DMS114 treated with DMSO at 0.1 percent for 48 hours (cell line): ENCODE data around the gene PI4KA.
"Not testable (repeated sequence)": the region's sequence is repeated elsewhere in the genome, so short reads cannot be mapped to it uniquely, and the experiment has no call there.

ENCODE experiments used
- DNase-seq: peaks from one replicate; lab custom pipeline; 2025; ENCODE audit not compliant: unreplicated experiment; lab: John Stamatoyannopoulos, UW

PI4KA gene

GRCh38 chr22:20779014-20779817, 79.4 kb downstream of the PI4KA start:
- no peak for DNase-seq

- DNase-seq, result no peak
Measured at GRCh38 chr22:20777420-20778177, 81.0 kb downstream of the PI4KA start.

DNA sequence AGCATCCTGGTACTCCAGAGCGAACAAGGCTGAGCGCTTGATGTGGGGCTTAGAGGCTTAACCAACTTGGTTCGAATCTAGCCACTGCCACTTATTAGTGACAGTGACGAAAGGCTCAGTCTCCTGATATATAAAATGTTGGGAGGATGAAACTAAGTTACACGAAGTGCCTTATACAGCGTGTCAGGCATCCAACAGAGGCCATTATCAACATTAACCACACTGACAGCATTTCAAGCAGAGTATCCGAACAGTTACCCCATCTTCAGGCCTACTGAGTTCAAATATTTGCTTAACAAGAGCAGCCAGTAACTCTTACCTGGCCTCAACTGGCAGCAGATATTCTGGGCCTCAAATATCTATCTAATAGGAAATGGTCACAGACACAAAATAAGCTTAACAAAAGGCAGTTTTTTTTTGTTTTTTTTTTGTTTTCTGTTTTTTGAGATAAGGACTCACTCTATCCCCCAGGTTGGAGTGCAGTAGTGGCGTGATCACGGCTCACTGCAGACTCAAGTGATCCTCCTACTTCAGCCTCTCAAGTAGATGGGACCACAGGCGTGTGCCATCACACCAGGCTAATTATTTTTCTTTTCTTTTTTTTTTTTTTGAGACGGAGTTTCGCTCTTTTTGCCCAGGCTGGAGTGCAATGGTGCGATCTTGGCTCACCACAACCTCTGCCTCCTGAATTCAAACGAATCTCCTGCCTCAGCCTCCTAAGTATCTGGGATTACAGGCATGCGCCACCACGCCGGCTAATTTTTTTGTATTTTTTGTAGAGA, 81.8 kb downstream of the PI4KA start:
- no peak for DNase-seq

DNA sequence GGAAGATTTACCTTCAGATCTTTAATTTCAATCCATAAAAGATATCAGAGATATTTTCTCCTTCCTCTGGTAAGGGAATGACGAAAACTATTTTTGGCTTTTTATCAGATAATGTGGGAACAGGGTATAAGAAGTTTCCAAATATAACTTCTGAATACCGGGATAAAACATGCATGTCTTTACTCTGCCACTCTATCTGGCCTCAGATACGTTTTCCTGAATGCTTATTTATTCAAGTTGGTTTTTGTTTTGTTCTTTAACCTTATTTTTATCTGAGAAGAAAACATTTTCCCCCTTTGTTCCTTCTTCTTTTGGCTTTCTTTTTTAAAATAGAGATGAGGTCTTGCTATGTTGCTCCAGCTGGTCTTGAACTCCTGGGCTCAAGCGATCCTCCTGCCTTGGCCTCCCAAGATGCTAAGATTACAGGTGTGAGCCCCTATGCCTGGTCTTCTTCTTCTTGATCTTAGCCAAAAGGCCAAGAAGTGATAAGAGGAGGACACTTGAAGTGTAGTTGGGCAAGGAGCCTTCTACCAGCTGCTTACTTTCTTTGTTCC, 83.2 kb downstream of the PI4KA start:
- no peak for DNase-seq

GRCh38 chr22:20774882-20775281, 83.7 kb downstream of the PI4KA start:
- no peak for DNase-seq

- no peak for DNase-seq
Measured at GRCh38 chr22:20773793-20774212, 84.8 kb downstream of the PI4KA start, which contains the start of gene SERPIND1. TSS of gene SERPIND1 (plus strand) at chr22:20774113. CDS start at chr22:20779313, 5,200 bp downstream.

DNA sequence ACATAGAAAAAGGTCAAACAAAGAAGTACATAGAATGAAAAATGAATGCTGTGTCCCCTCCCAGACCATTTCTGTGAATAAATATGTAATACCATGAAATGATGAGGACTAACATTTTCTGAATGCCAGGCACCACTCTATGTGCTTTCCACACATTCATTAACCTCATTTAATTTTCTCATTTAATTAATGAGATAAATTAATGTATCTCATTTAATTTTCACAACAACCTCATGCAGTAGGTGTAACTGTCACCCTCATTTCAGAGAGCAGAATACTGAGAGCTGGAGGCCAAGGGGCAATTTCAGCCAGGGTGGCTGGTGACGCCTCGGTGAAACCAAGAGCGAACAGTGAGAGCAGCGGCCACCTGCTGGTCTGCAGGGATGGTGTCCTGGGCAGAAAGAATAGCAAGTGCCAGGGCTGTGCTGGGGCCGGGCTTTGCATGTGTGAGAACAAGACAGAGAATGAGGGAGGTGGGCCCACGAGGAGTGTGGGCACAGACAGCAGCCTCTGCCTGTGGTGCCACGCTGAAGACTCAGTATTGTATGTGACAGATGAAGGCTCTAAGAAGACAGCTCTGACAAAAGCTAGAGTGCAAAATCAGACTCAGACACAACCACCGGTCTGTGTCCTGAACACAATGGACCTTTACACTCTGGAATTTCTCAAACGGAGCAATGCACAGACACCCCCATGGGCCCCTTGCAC, 86.5 kb downstream of the PI4KA start:
- DNase-seq, result no peak

GRCh38 chr22:20769496-20769826, 89.2 kb downstream of the PI4KA start:
- DNase-seq, result not testable (repeated sequence)

GRCh38 chr22:20766530-20766929, 92.1 kb downstream of the PI4KA start:
- no peak for DNase-seq

- no peak for DNase-seq
Measured at GRCh38 chr22:20765938-20766337, 92.7 kb downstream of the PI4KA start.

GRCh38 chr22:20764729-20765128, 93.9 kb downstream of the PI4KA start:
- no peak for DNase-seq

- DNase-seq, result no peak
Measured at GRCh38 chr22:20764471-20764720, 94.2 kb downstream of the PI4KA start.

DNA sequence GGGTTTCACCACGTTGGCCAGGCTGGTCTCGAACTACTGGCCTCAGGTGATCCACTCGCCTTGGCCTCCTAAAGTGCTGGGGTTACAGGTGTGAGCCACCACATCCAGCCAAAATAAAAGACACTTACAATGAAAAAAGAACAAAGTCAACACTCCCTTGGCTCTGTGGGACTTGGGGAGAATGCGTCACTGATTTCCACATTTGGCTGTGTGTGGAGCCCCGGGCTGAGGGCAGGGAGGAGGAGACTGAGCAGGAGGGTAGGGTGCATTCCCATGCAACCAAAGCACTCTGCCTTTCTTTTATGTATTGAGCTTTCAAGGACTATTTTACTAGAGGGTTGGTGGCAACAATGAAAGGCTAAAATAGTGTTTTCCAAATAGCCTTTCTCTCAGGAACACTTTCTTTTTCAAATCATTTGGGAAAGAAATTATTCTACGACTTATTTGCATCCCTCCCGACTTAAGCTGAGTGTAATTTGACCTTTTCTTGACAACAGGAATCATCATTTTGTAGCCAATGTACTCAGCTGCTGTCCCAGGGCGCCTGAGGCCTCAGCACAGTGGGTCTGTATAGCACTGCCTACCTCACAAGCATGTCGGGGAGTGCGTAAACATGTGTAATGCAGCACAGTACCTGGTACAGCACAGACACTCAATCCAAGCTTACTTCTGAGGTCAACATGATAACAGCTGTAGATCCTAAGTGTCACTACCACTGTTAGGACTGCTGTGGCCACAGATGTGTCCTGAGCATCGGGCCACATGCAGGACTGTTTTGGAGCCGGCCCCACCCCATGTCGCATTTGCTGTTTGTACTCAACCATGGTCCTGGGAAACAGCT, 94.8 kb downstream of the PI4KA start:
- DNase-seq, result no peak

DNA sequence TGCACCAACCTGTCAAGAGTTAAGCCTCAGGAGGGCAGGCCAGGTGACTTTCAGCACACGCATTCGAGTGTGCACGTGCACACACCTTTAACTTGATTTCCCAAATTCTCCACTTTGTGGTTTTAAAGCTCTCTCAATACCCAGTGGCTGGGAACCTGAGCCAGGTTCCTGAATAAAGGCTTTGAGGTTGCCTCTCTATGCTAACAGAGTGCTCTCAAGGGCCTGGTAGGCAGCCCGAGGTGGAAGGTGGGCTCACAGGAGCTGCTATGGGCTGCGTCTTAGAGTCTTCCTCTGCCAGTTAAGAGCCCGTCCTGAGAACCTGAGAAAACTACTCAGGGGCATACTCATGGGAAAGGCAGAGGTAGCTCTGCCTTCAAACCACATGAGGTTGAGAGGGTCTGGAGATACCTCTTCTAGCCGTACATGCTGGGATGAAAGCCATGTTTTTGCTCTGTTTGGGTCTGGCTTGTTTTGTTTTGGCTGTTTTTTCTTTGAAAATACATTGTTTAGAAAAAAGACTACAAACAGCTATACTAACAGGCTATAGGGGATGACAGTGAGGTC, 96.3 kb downstream of the PI4KA start:
- no peak for DNase-seq

GRCh38 chr22:20761536-20761935, 97.1 kb downstream of the PI4KA start:
- no peak for DNase-seq

- DNase-seq, result no peak
Measured at GRCh38 chr22:20760084-20760483, 98.5 kb downstream of the PI4KA start.

DNA sequence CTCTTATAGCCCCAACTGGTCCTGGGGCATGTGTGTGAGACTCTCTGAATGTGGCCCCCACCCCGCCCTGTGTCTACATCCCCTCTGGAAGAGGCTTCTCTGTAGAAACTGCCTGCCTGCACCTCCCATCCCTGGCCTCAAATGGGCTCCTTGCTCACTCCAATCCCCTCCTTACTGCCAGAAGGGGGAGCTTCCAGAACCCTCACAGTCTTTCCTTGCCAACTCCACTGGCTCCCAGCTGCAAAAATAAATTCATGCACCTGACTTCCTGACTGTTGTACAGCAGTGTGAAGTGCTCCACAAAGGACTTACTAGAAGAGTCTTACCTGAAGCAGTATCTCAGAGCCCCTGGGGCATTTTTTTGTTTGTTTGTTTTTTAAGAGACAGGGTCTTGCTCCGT, 99.9 kb downstream of the PI4KA start:
- no peak for DNase-seq

DNA sequence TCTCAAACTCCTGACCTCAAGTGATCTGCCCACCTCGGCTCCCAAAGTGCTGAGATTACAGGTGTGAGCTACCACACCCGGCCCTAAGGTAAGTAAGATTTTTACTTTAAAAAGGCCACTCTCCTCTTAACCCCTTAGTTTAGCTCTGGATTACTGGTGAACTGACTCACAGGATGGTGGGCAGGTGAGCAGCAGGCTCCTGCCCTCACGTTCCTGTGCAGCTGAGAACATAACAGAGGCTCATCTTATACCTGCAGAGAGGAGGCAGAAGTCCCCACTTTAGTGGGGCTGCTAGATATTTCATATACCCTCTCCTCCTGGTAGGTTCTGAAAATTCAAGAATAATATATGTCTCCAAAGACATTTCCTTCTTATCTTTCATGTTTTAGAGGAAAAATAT, 101.8 kb downstream of the PI4KA start:
- no peak for DNase-seq

DNA sequence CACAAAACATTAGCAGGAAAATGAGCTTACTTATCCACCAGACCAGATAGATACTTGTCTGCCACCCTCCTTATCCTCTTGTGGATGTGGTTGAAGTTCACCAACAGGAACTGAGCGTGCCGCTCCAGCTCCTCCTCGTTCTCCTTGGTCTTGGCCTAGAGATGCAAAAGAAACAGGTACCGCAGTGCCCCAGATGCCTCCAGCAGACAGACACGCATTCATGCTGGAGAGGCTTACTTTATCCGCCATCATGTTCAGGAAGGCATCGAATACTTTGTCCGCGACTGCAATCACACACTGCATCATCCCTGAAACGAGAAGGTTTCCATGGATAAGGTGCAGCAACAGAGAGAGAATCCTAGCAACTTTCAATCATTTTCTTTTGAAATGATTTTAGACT, 105.7 kb downstream of the PI4KA start:
- no peak for DNase-seq
